PFSK-1 (cell line): ENCODE measurements around the gene IQGAP2.
A peak's percentile ranks its signal among the peaks of the same experiment; 100 is the strongest.

Experiments used
- FOXP2 ChIP-seq: optimal IDR thresholded peaks from 2 replicates; pipeline ENCODE3; 2011; ENCODE audit warnings: borderline replicate concordance, control low read depth, inconsistent platforms; ENCODE audit not compliant: insufficient read depth; ENCODE audit errors: extremely low read length, extremely low read depth
- POLR2AphosphoS5 ChIP-seq: IDR thresholded peaks from 2 replicates; pipeline ENCODE4 v1.6.1; 2012; ENCODE audit warnings: low read depth, mild to moderate bottlenecking, control low read depth, low read length, moderate library complexity
- SIN3A ChIP-seq: IDR thresholded peaks from 2 replicates; pipeline ENCODE4 v1.6.1; 2012; ENCODE audit warnings: mild to moderate bottlenecking, low read length, moderate library complexity, borderline replicate concordance; ENCODE audit not compliant: insufficient read depth
- TAF1 ChIP-seq: IDR thresholded peaks from 2 replicates; pipeline ENCODE4 v1.6.1; 2012; ENCODE audit warnings: low read length, control low read depth, borderline replicate concordance; ENCODE audit not compliant: insufficient read depth
- TF ChIP-seq, protein P1 (sequence below), 2 experiments: IDR thresholded peaks; 2 replicates each; pipeline versions ENCODE4 v1.6.1 to v1.8.0; 2011 to 2012; ENCODE audit warnings: low read depth in 2 of 2, low read length in 2 of 2, control low read depth in 1 of 2, inconsistent platforms in 1 of 2, mild to moderate bottlenecking in 1 of 2, moderate library complexity in 1 of 2; ENCODE audit not compliant: insufficient read depth in 1 of 2

IQGAP2 gene

DNA sequence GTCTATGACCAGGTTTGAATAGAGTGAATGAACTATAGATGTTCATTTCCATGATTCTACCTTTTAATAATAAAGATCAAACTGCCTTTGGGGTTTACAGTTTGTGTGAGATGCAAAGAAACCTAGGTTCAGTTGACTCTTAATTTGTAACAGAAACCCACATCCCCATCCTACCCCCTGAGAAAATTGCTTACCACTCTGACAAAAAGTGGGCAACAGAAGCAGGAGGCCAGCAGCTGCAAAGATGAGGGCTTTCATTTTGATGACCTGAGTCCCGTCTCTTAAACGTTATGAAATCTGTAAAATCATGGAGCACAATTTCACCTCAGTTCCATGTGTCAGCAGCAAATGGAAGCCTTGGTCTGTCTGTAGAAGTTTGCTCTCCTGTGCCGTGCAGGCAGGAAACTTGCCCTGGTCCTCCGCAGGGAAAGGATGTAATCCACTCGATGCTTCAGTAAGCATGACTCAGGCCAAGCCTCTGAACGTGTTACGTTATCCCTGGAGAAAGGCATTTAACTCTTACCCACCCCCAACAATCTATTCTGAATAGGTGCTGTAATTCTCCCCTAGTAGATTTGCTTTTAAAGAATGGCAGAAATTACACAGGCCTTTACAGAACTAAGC, 220.0 kb downstream of the IQGAP2 start, which contains the start of gene F2RL2:
F2RL2 (minus strand) TSS at position 431 of the 624 bp plus-strand sequence; CDS start at position 258, 173 bp downstream.
- TF ChIP-seq FOXP2 = no peak
- peak; percentile 58; the same call in 1 of the 2 replicates for TF ChIP-seq SIN3A

DNA sequence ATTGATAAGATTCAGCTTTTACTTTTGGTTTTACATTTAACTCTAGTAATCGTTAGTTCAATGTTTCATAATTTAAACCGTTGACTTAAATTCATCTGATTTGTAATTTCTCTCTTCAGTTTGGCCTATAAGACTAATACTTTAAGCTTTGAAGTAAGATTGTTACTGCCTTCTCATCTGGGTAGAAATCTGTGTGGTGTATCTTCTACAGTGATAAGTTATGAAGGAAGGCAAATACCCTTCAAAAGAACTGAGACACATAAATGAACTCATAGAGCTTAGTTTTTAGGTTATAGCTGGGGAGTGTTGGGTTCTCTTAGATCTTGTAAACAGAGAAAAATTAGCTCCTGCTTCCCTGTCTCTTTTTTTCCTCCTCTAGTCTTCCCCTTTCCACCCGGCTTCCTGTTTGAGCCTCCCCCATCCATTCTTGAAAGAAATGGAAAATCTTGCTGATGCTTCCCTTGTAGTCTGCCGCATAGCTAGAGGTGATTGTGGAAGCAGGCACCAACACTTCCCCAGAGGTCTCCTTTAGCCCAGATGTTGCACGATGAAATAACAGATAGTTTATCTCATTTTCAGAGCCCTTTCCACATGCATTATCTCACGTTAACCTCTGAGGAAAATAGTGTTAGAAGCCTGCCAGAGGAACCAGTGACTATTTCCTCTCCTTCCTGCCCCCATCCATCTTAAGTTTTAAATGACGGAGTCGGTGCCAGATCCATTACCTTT, 222.2 kb downstream of the IQGAP2 start:
- TF ChIP-seq FOXP2 (no peak), TAF1 (no peak), POLR2AphosphoS5 (no peak), SIN3A (no peak)
- TF ChIP-seq, protein P1, sequence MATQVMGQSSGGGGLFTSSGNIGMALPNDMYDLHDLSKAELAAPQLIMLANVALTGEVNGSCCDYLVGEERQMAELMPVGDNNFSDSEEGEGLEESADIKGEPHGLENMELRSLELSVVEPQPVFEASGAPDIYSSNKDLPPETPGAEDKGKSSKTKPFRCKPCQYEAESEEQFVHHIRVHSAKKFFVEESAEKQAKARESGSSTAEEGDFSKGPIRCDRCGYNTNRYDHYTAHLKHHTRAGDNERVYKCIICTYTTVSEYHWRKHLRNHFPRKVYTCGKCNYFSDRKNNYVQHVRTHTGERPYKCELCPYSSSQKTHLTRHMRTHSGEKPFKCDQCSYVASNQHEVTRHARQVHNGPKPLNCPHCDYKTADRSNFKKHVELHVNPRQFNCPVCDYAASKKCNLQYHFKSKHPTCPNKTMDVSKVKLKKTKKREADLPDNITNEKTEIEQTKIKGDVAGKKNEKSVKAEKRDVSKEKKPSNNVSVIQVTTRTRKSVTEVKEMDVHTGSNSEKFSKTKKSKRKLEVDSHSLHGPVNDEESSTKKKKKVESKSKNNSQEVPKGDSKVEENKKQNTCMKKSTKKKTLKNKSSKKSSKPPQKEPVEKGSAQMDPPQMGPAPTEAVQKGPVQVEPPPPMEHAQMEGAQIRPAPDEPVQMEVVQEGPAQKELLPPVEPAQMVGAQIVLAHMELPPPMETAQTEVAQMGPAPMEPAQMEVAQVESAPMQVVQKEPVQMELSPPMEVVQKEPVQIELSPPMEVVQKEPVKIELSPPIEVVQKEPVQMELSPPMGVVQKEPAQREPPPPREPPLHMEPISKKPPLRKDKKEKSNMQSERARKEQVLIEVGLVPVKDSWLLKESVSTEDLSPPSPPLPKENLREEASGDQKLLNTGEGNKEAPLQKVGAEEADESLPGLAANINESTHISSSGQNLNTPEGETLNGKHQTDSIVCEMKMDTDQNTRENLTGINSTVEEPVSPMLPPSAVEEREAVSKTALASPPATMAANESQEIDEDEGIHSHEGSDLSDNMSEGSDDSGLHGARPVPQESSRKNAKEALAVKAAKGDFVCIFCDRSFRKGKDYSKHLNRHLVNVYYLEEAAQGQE (IDR thresholded peaks at IDR 0.05; ENCODE audit: insufficient read depth in 1 of 2, low read depth in 2 of 2, low read length in 2 of 2) = no peak

DNA sequence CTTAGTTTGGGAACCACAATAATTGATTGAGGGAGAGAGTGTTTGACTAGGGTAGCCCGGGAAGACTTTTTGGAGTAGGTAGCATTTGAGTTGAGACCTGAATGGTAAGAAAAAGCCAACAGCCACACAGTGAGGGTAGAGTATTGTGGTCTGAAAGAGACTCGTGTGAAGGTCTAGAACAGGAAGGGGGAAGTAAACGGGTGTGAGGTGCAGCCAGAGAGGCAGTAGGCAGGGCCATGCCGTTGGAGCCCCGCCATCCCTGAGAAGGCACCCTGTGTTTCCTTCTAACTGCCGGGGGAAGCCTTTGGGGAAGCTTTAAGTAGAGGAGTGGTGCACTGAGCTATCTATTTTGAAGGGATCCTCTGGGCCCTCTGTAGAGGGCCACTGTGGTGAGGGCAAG, 223.7 kb downstream of the IQGAP2 start:
- no peak for TF ChIP-seq POLR2AphosphoS5
- TF ChIP-seq SIN3A = no peak
- TF ChIP-seq FOXP2 = no peak
- TF ChIP-seq, protein P1 (IDR thresholded peaks at IDR 0.05; ENCODE audit: insufficient read depth in 1 of 2, low read depth in 2 of 2, low read length in 2 of 2) = no peak
- no peak for TF ChIP-seq TAF1

DNA sequence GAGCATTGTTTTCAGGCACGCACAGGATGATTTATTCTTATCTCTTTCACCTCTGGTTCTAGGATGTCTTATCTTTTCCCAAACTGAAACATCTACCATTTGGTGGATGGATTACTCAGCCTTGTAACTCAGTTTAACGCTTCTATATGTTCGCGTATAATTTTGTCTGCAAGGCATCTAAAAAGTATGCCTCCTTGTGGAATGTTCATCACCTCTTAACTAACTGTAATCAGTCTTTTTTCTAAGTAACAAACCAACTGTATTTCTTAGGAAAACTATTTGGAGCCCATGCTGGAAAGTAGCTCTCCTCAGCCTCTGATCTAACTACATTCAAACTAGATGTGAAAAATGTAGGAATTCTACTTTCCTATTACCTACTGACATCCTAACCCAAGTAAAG, 231.6 kb downstream of the IQGAP2 start:
- TF ChIP-seq FOXP2 (no peak), TAF1 (no peak), POLR2AphosphoS5 (no peak), SIN3A (no peak)
- TF ChIP-seq, protein P1 (IDR thresholded peaks at IDR 0.05; ENCODE audit: insufficient read depth in 1 of 2, low read depth in 2 of 2, low read length in 2 of 2) = no peak

DNA sequence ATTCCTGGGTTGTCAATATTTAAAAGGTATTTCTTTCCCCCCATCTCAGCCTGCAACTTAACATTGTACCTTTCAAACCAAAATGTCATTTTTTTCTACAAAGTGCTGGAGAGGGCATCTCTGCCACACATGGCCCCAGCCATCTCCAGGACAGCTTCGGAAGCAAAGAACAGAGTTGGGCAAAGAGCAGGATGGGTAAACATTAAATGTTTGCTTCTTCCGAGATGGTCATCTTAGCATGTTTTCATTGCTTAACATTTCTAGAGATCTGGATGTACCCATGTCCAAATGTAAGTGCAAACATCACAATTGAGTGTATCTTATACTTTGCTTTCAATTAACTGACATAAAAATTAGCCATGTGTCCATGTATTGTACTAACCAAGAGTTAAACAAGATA, 234.4 kb downstream of the IQGAP2 start:
- TF ChIP-seq, protein P1 (IDR thresholded peaks at IDR 0.05; ENCODE audit: insufficient read depth in 1 of 2, low read depth in 2 of 2, low read length in 2 of 2) = no peak
- TF ChIP-seq POLR2AphosphoS5 (no peak), FOXP2 (no peak), TAF1 (no peak), SIN3A (no peak)
